Measurements from ENCODE around the gene LAMC3.

LAMC3 gene

GRCh38 chr9:131008909-131009618 is at the start of gene LAMC3:
TSS of gene LAMC3 (plus strand) at chr9:131009174. CDS start at chr9:131009215, 41 bp downstream.
- DNase-seq = no peak

GRCh38 chr9:130959809-130960334 is 49.1 kb upstream of the LAMC3 start:
- no peak for DNase-seq

- no peak for DNase-seq
Observed at GRCh38 chr9:130960522-130961378, 48.2 kb upstream of the LAMC3 start.

GRCh38 chr9:130961511-130962300 is 47.3 kb upstream of the LAMC3 start:
- DNase-seq = no peak

GRCh38 chr9:130962418-130963316 is 46.3 kb upstream of the LAMC3 start:
- no peak for DNase-seq

GRCh38 chr9:130963337-130963908 is 45.6 kb upstream of the LAMC3 start:
- DNase-seq = no peak

- no peak for DNase-seq
Observed at GRCh38 chr9:130963916-130964315, 45.1 kb upstream of the LAMC3 start.

GRCh38 chr9:130965680-130966079 is 43.3 kb upstream of the LAMC3 start:
- DNase-seq = no peak

- DNase-seq = no peak
Observed at GRCh38 chr9:130970052-130970451, 38.9 kb upstream of the LAMC3 start.

- DNase-seq = no peak
Observed at GRCh38 chr9:130970855-130971254, 38.1 kb upstream of the LAMC3 start.

- no peak for DNase-seq
Observed at GRCh38 chr9:130971294-130971849, 37.6 kb upstream of the LAMC3 start.

GRCh38 chr9:130972277-130972956 is 36.6 kb upstream of the LAMC3 start:
- DNase-seq = no peak

- no peak for DNase-seq
Observed at GRCh38 chr9:130972957-130973685, 35.9 kb upstream of the LAMC3 start.

- no peak for DNase-seq
Observed at GRCh38 chr9:130973686-130974281, 35.2 kb upstream of the LAMC3 start.

- no peak for DNase-seq
Observed at GRCh38 chr9:130974697-130975096, 34.3 kb upstream of the LAMC3 start.

- no peak for DNase-seq
Observed at GRCh38 chr9:130975156-130975555, 33.8 kb upstream of the LAMC3 start.

- no peak for DNase-seq
Observed at GRCh38 chr9:130975932-130976841, 32.8 kb upstream of the LAMC3 start.

GRCh38 chr9:130977811-130978221 is 31.2 kb upstream of the LAMC3 start:
- DNase-seq = no peak

Measured in stimulated activated CD8-positive, alpha-beta memory T cell treated with anti-CD3 and anti-CD28 coated beads, Interleukin-4, amount 100 ng/mL, for 48 hours (primary cell).